ENCODE measurements around the gene PID1.

PID1 gene

DNA sequence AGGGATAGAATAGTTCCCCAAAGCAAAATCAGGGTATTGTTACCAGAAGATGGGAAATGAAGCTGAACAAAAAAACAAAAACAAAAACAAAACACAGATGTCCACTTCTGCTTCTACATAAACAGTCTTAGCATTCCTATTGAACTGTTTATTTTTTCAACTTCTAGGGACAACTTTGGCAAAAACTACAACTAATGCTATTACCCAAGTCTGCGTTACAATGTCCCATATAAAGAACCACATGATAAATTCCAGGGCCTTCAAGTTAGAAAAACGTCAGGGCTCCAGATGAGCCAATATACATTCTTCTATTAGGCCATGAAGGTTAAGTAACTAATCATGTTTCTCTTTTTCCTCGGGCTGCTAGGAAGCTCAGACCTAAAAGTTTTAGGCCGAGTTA is 16.9 kb downstream of the PID1 start:
- H3K4me3 ChIP-seq (ENCODE audit: low read length) = no peak overlapping the region
- no peaks in the 10 kb centered on the region for H3K36me3 ChIP-seq (ENCODE audit: control insufficient read depth, insufficient read depth, low read length)

DNA sequence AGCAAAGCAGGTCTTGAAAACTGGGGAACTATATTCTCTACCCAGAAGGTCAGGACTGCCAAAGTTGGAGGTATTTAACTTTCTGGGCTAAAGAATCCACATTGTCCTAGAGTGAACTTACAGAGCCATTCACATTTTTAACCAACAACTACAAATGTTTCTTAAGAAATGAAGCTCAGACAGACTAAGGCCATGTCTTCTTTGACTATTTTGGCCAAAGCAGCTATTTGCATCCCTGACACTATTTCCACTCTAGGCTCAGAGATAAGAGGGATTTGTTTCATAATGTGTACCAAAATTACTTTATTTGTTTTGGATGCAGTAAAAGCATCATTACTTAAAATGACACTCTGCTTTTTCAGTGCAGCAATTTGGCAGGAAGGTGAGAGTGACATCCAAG is 18.1 kb downstream of the PID1 start:
- no peak overlapping the region for H3K9ac ChIP-seq (ENCODE audit: low read length)
- no peaks in the 10 kb centered on the region for H3K36me3 ChIP-seq (ENCODE audit: control insufficient read depth, insufficient read depth, low read length)
- H3K27ac ChIP-seq (ENCODE audit: low read depth, low read length) = no peak overlapping the region
- H3K27me3 ChIP-seq (ENCODE audit: control insufficient read depth, insufficient read depth, low read length) = no peaks in the 10 kb centered on the region
- no peak overlapping the region for H3K4me3 ChIP-seq (ENCODE audit: low read length)
- H3K4me1 ChIP-seq (ENCODE audit: control insufficient read depth, insufficient read depth, low read length) = peaks cover 7% of the 10 kb centered on the region

More for the DNA sequence above, 16.9 kb downstream of the PID1 start:
- Histone ChIP-seq H3K4me1 (ENCODE audit: control insufficient read depth, insufficient read depth, low read length) (peaks cover 7% of the 10 kb centered on the region), H3K27me3 (ENCODE audit: control insufficient read depth, insufficient read depth, low read length) (no peaks in the 10 kb centered on the region), H3K27ac (ENCODE audit: low read depth, low read length) (no peak overlapping the region), H3K9ac (ENCODE audit: low read length) (no peak overlapping the region)

DNA sequence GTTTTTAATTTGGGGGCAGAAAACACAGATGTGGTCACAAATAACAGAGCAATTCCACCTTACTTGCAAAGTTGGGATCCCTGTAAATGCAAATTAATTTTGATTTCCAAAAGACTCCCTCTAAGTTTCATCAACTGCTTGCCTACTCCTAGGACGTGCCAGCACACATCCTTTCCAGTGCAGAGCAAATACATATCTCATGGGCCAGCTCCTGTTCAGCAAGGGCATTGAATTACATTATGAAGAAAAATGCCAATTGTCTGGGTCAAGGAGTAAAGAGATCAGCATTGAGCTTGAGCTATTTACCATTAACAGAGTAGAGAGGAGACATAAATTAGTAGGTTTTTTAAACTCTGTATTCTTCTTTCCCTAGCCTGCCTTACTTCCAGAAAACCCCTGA is 18.8 kb downstream of the PID1 start:
- Histone ChIP-seq H3K4me1 (ENCODE audit: control insufficient read depth, insufficient read depth, low read length) (peaks cover 7% of the 10 kb centered on the region), H3K9ac (ENCODE audit: low read length) (no peak overlapping the region), H3K27me3 (ENCODE audit: control insufficient read depth, insufficient read depth, low read length) (no peaks in the 10 kb centered on the region), H3K4me3 (ENCODE audit: low read length) (no peak overlapping the region), H3K27ac (ENCODE audit: low read depth, low read length) (no peak overlapping the region), H3K36me3 (ENCODE audit: control insufficient read depth, insufficient read depth, low read length) (no peaks in the 10 kb centered on the region)

- Histone ChIP-seq H3K27ac (ENCODE audit: low read depth, low read length) (no peak overlapping the region), H3K4me1 (ENCODE audit: control insufficient read depth, insufficient read depth, low read length) (peaks cover 7% of the 10 kb centered on the region), H3K27me3 (ENCODE audit: control insufficient read depth, insufficient read depth, low read length) (no peaks in the 10 kb centered on the region), H3K4me3 (ENCODE audit: low read length) (no peak overlapping the region), H3K36me3 (ENCODE audit: control insufficient read depth, insufficient read depth, low read length) (no peaks in the 10 kb centered on the region), H3K9ac (ENCODE audit: low read length) (no peak overlapping the region)
Measured at GRCh38 chr2:229249536-229249935, 21.6 kb downstream of the PID1 start.

DNA sequence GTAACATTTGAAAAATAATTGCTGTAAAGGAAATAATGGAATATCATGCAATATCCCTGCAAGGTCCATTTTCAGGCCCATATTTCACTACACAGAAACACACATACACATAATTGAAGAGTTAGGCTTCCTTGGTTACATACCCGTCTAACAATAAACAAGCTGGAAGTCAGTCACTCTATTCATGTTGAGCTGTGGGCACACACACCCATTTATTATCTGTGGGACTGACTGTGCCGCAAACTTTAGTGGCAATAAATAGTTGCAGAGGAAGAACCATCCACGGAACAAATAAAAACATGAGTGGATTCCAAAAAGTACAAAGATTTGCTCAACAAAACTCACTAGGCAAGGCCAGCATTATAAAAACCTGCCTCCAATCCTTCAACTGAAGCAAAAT is 24.8 kb downstream of the PID1 start:
- no peak overlapping the region for H3K9ac ChIP-seq (ENCODE audit: low read length)

DNA sequence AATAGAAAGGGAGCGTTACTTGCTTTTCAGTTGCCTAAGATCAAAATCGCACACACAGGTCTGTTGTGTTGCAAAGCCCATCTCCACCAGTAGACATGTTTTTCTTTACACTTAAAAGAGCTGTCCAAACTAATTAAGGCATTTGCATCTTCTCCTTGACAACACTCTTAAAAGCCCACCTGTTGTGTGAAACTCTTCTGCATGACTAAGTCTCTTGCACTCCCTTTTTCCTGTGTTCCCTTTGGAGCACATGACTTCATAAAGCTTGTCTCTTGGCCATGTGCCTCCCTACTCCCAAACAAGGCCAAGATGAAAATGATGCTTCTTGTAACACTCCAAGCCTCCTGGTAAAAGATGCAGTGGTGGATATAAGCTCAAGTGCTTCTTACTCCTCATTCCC is 26.1 kb downstream of the PID1 start:
- H3K9ac ChIP-seq (ENCODE audit: low read length) = no peak overlapping the region
- H3K4me3 ChIP-seq (ENCODE audit: low read length) = no peak overlapping the region
- no peaks in the 10 kb centered on the region for H3K4me1 ChIP-seq (ENCODE audit: control insufficient read depth, insufficient read depth, low read length)
- no peaks in the 10 kb centered on the region for H3K36me3 ChIP-seq (ENCODE audit: control insufficient read depth, insufficient read depth, low read length)
- H3K27me3 ChIP-seq (ENCODE audit: control insufficient read depth, insufficient read depth, low read length) = no peaks in the 10 kb centered on the region
- H3K27ac ChIP-seq (ENCODE audit: low read depth, low read length) = no peak overlapping the region

More for the DNA sequence above, 24.8 kb downstream of the PID1 start:
- Histone ChIP-seq H3K27ac (ENCODE audit: low read depth, low read length) (no peak overlapping the region), H3K4me1 (ENCODE audit: control insufficient read depth, insufficient read depth, low read length) (no peaks in the 10 kb centered on the region), H3K4me3 (ENCODE audit: low read length) (no peak overlapping the region), H3K36me3 (ENCODE audit: control insufficient read depth, insufficient read depth, low read length) (no peaks in the 10 kb centered on the region), H3K27me3 (ENCODE audit: control insufficient read depth, insufficient read depth, low read length) (no peaks in the 10 kb centered on the region)

GRCh38 chr2:229243890-229244560 is 27.1 kb downstream of the PID1 start:
- Histone ChIP-seq H3K36me3 (ENCODE audit: control insufficient read depth, insufficient read depth, low read length) (no peaks in the 10 kb centered on the region), H3K4me1 (ENCODE audit: control insufficient read depth, insufficient read depth, low read length) (no peaks in the 10 kb centered on the region), H3K9ac (ENCODE audit: low read length) (no peak overlapping the region), H3K27ac (ENCODE audit: low read depth, low read length) (no peak overlapping the region), H3K27me3 (ENCODE audit: control insufficient read depth, insufficient read depth, low read length) (no peaks in the 10 kb centered on the region), H3K4me3 (ENCODE audit: low read length) (no peak overlapping the region)

DNA sequence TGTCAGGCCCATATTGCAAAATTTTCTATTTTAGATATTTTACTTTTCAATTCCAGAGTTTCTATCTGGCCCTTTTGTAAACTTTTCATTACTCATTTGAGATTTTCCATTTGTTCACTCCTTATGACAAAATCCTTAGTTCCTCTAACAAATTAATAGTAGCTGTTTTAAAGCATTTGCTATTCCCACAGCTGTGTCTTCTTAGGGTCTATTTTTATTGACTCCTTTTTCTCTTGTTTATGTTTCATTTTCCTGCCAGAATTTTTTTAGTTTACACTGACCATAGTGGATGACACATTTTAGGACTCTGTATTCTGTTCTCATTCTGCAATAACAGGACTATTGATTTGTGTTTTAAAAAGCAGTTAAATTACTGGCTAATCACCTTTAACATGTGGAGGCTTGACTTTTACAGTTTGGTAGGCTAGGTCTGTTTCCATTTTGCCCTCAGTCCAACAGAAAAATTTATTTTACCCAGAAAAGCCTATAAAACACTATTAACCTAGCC is 30.0 kb downstream of the PID1 start:
- H3K27ac ChIP-seq (ENCODE audit: low read depth, low read length) = no peak overlapping the region
- no peaks in the 10 kb centered on the region for H3K36me3 ChIP-seq (ENCODE audit: control insufficient read depth, insufficient read depth, low read length)
- H3K27me3 ChIP-seq (ENCODE audit: control insufficient read depth, insufficient read depth, low read length) = no peaks in the 10 kb centered on the region
- H3K4me3 ChIP-seq (ENCODE audit: low read length) = no peak overlapping the region
- H3K9ac ChIP-seq (ENCODE audit: low read length) = no peak overlapping the region
- no peaks in the 10 kb centered on the region for H3K4me1 ChIP-seq (ENCODE audit: control insufficient read depth, insufficient read depth, low read length)

GRCh38 chr2:229239021-229239420 is 32.1 kb downstream of the PID1 start:
- no peak overlapping the region for H3K27ac ChIP-seq (ENCODE audit: low read depth, low read length)

GRCh38 chr2:229237270-229237669 is 33.8 kb downstream of the PID1 start:
- Histone ChIP-seq H3K27ac (ENCODE audit: low read depth, low read length) (no peak overlapping the region), H3K4me3 (ENCODE audit: low read length) (no peak overlapping the region), H3K4me1 (ENCODE audit: control insufficient read depth, insufficient read depth, low read length) (no peaks in the 10 kb centered on the region), H3K27me3 (ENCODE audit: control insufficient read depth, insufficient read depth, low read length) (no peaks in the 10 kb centered on the region), H3K9ac (ENCODE audit: low read length) (no peak overlapping the region), H3K36me3 (ENCODE audit: control insufficient read depth, insufficient read depth, low read length) (no peaks in the 10 kb centered on the region)

More at GRCh38 chr2:229239021-229239420, 32.1 kb downstream of the PID1 start:
- Histone ChIP-seq H3K4me3 (ENCODE audit: low read length) (no peak overlapping the region), H3K9ac (ENCODE audit: low read length) (no peak overlapping the region), H3K4me1 (ENCODE audit: control insufficient read depth, insufficient read depth, low read length) (no peaks in the 10 kb centered on the region), H3K36me3 (ENCODE audit: control insufficient read depth, insufficient read depth, low read length) (no peaks in the 10 kb centered on the region), H3K27me3 (ENCODE audit: control insufficient read depth, insufficient read depth, low read length) (no peaks in the 10 kb centered on the region)

DNA sequence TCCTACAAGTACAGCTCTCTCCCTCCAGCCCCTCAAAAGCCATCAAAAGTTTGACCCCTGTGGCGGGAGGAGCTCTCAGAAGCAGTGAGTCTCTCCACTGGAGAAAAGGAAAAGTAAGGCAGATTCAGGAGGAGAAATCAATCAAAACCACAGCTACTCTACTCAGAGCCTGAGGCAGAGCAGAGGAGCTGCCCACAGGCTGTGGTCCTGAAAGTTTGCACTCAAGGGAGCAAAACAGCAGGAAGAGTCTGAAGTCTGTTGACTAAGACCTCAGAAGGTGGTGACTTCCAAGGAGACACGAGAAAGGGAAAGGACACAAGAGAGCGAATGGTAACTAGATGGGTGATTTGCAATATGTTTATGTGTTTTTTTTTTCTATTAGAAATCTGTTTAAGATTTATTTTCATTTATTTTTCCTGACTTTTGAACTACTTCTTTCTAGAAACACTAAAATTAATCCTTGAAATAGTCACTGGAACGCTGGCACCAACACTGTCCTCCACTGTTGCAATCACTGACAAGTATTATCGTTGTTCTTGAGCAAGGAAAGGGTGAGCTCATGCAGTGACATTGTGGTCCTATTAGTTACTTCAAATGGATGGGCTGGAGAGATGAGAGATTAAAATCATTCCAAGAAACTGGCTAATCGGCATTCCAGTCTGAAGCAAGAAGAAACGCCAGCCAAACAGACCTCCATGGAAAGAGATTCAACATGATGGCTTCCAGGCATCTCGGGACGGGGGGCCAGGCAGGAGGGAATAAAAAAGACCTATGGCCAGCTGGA is 35.8 kb downstream of the PID1 start:
- no peaks in the 10 kb centered on the region for H3K36me3 ChIP-seq (ENCODE audit: control insufficient read depth, insufficient read depth, low read length)
- H3K27ac ChIP-seq (ENCODE audit: low read depth, low read length) = no peak overlapping the region
- H3K27me3 ChIP-seq (ENCODE audit: control insufficient read depth, insufficient read depth, low read length) = no peaks in the 10 kb centered on the region
- no peak overlapping the region for H3K4me3 ChIP-seq (ENCODE audit: low read length)
- no peak overlapping the region for H3K9ac ChIP-seq (ENCODE audit: low read length)
- peaks cover under 1% of the 10 kb centered on the region for H3K4me1 ChIP-seq (ENCODE audit: control insufficient read depth, insufficient read depth, low read length)

- no peak overlapping the region for H3K9ac ChIP-seq (ENCODE audit: low read length)
- no peaks in the 10 kb centered on the region for H3K27me3 ChIP-seq (ENCODE audit: control insufficient read depth, insufficient read depth, low read length)
- H3K27ac ChIP-seq (ENCODE audit: low read depth, low read length) = no peak overlapping the region
- H3K4me3 ChIP-seq (ENCODE audit: low read length) = no peak overlapping the region
- no peaks in the 10 kb centered on the region for H3K36me3 ChIP-seq (ENCODE audit: control insufficient read depth, insufficient read depth, low read length)
- H3K4me1 ChIP-seq (ENCODE audit: control insufficient read depth, insufficient read depth, low read length) = peaks cover 4% of the 10 kb centered on the region
Measured at GRCh38 chr2:229231885-229232284, 39.2 kb downstream of the PID1 start.
